GM18520 (cell line): ENCODE data around the gene JMJD7.

ENCODE experiments used
- ATAC-seq: cut with Tn5 transposase; IDR thresholded peaks from one replicate; pipeline ENCODE4 v1.9.1; 2021; ENCODE audit not compliant: unreplicated experiment

JMJD7 gene

GRCh38 chr15:41827880-41828806 is at the start of gene JMJD7:
JMJD7 (plus strand) TSS chr15:41828092; CDS start chr15:41828125, 33 bp downstream.
- ATAC-seq = peak; percentile 41

- no peak for ATAC-seq
These were observed 49.4 kb upstream of the JMJD7 start for GRCh38 chr15:41778521-41778920.

GRCh38 chr15:41779662-41780157 is 48.2 kb upstream of the JMJD7 start:
- ATAC-seq = no peak

GRCh38 chr15:41780266-41780665 is 47.6 kb upstream of the JMJD7 start:
- no peak for ATAC-seq

GRCh38 chr15:41780727-41781126 is 47.2 kb upstream of the JMJD7 start:
- no peak for ATAC-seq

- no peak for ATAC-seq
These were observed 45.3 kb upstream of the JMJD7 start for GRCh38 chr15:41782371-41783282.

- ATAC-seq = no peak
These were observed 44.6 kb upstream of the JMJD7 start for GRCh38 chr15:41783296-41783695.

- ATAC-seq = no peak
These were observed 39.6 kb upstream of the JMJD7 start for GRCh38 chr15:41788262-41788661.

- ATAC-seq = no peak
These were observed 38.7 kb upstream of the JMJD7 start for GRCh38 chr15:41789236-41789635.

- no peak for ATAC-seq
These were observed 38.2 kb upstream of the JMJD7 start for GRCh38 chr15:41789662-41790061.

- ATAC-seq = no peak
These were observed 37.7 kb upstream of the JMJD7 start for GRCh38 chr15:41790169-41790568.

- ATAC-seq = no peak
These were observed 36.9 kb upstream of the JMJD7 start for GRCh38 chr15:41790756-41791546.

- ATAC-seq = no peak
These were observed 36.4 kb upstream of the JMJD7 start for GRCh38 chr15:41791547-41791937.

GRCh38 chr15:41792000-41792637 is 35.8 kb upstream of the JMJD7 start:
- ATAC-seq = no peak

- no peak for ATAC-seq
These were observed 33.8 kb upstream of the JMJD7 start for GRCh38 chr15:41794081-41794480.

GRCh38 chr15:41795996-41796856 is 31.7 kb upstream of the JMJD7 start:
- no peak for ATAC-seq

GRCh38 chr15:41797201-41797944 is 30.5 kb upstream of the JMJD7 start:
- no peak for ATAC-seq

GRCh38 chr15:41798607-41799487 is 29.0 kb upstream of the JMJD7 start:
- no peak for ATAC-seq
